Memory B cell (primary cell): ENCODE data around the gene LPIN1.

Source experiments
- ATAC-seq: fragments of 150-1000 bp; cut with Tn5 transposase; 2 replicates; pipeline ENCODE4 v1.10.0; 2021; ENCODE audit warnings: low read depth, mild to moderate bottlenecking, moderate library complexity
- DNase-seq, 2 donors: peaks; one replicate each; pipeline ENCODE4 v3.0.0; 2022; ENCODE audit warnings: low spot score in 2 of 2
- H3K27ac Mint-ChIP-seq: one replicate; pipeline ENCODE4 v1.8.0; 2022; ENCODE audit warnings: mild to moderate bottlenecking, moderate library complexity, mixed read lengths
- H3K27me3 Mint-ChIP-seq: one replicate; pipeline ENCODE4 v1.8.0; 2022; ENCODE audit warnings: mixed read lengths
- H3K36me3 Mint-ChIP-seq: one replicate; pipeline ENCODE4 v1.8.0; 2022; ENCODE audit warnings: mild to moderate bottlenecking, mixed read lengths
- H3K4me1 Mint-ChIP-seq: one replicate; pipeline ENCODE4 v1.8.0; 2022; ENCODE audit warnings: mixed read lengths
- H3K4me3 Mint-ChIP-seq: one replicate; pipeline ENCODE4 v1.8.0; 2022; ENCODE audit warnings: mild to moderate bottlenecking, moderate library complexity, mixed read lengths
- H3K9me3 Mint-ChIP-seq: one replicate; pipeline ENCODE4 v1.8.0; 2022; ENCODE audit warnings: mixed read lengths

Gene LPIN1

GRCh38 chr2:11871421-11871820, 125.0 kb downstream of the LPIN1 start:
- H3K4me1 Mint-ChIP-seq = peaks cover 38% of the 10 kb centered on the region
- DNase-seq = no peak

GRCh38 chr2:11872247-11872947, 126.0 kb downstream of the LPIN1 start:
- H3K9me3 Mint-ChIP-seq = no peaks in the 10 kb centered on the region
- no peaks in the 10 kb centered on the region for H3K27me3 Mint-ChIP-seq
- DNase-seq (no peak), ATAC-seq (peak; percentile 27)
- peak overlapping the region; percentile 62 for H3K27ac Mint-ChIP-seq
- H3K4me3 Mint-ChIP-seq = no peak overlapping the region
- peaks cover 34% of the 10 kb centered on the region for H3K4me1 Mint-ChIP-seq
- peaks cover 2% of the 10 kb centered on the region for H3K36me3 Mint-ChIP-seq

More at GRCh38 chr2:11871421-11871820, 125.0 kb downstream of the LPIN1 start:
- Mint-ChIP-seq H3K9me3 (no peaks in the 10 kb centered on the region), H3K27ac (no peak overlapping the region), H3K36me3 (peaks cover 2% of the 10 kb centered on the region), H3K27me3 (no peaks in the 10 kb centered on the region), H3K4me3 (no peak overlapping the region)
- ATAC-seq = no peak

GRCh38 chr2:11872948-11873269, 126.5 kb downstream of the LPIN1 start:
- Mint-ChIP-seq H3K9me3 (no peaks in the 10 kb centered on the region), H3K4me1 (peaks cover 32% of the 10 kb centered on the region), H3K36me3 (peaks cover 2% of the 10 kb centered on the region), H3K27me3 (no peaks in the 10 kb centered on the region), H3K4me3 (no peak overlapping the region), H3K27ac (peak overlapping the region; percentile 62)
- no peak for DNase-seq
- ATAC-seq = no peak

GRCh38 chr2:11873356-11874154, 127.1 kb downstream of the LPIN1 start:
- DNase-seq = no peak
- ATAC-seq = no peak
- peaks cover 2% of the 10 kb centered on the region for H3K36me3 Mint-ChIP-seq
- H3K9me3 Mint-ChIP-seq = no peaks in the 10 kb centered on the region
- H3K27me3 Mint-ChIP-seq = no peaks in the 10 kb centered on the region
- H3K4me3 Mint-ChIP-seq = peak overlapping the region; percentile 11
- H3K27ac Mint-ChIP-seq = peak overlapping the region; percentile 62
- H3K4me1 Mint-ChIP-seq = peaks cover 32% of the 10 kb centered on the region

GRCh38 chr2:11874861-11875260, 128.4 kb downstream of the LPIN1 start:
- peaks cover 2% of the 10 kb centered on the region for H3K36me3 Mint-ChIP-seq
- DNase-seq (no peak), ATAC-seq (no peak)
- H3K27ac Mint-ChIP-seq = no peak overlapping the region
- H3K4me1 Mint-ChIP-seq = peaks cover 37% of the 10 kb centered on the region
- H3K9me3 Mint-ChIP-seq = no peaks in the 10 kb centered on the region
- no peak overlapping the region for H3K4me3 Mint-ChIP-seq
- no peaks in the 10 kb centered on the region for H3K27me3 Mint-ChIP-seq

GRCh38 chr2:11875481-11875880, 129.0 kb downstream of the LPIN1 start:
- Mint-ChIP-seq H3K27ac (no peak overlapping the region), H3K36me3 (peaks cover 2% of the 10 kb centered on the region)

GRCh38 chr2:11876436-11876835, 130.0 kb downstream of the LPIN1 start:
- ATAC-seq (no peak), DNase-seq (no peak)
- Mint-ChIP-seq H3K9me3 (no peaks in the 10 kb centered on the region), H3K27ac (no peak overlapping the region), H3K36me3 (peaks cover 2% of the 10 kb centered on the region), H3K4me3 (no peak overlapping the region), H3K4me1 (peaks cover 29% of the 10 kb centered on the region), H3K27me3 (no peaks in the 10 kb centered on the region)

More at GRCh38 chr2:11875481-11875880, 129.0 kb downstream of the LPIN1 start:
- Mint-ChIP-seq H3K9me3 (no peaks in the 10 kb centered on the region), H3K4me3 (no peak overlapping the region), H3K4me1 (peaks cover 33% of the 10 kb centered on the region), H3K27me3 (no peaks in the 10 kb centered on the region)
- ATAC-seq (no peak), DNase-seq (no peak)

- H3K4me3 Mint-ChIP-seq = no peak overlapping the region
- H3K36me3 Mint-ChIP-seq = peaks cover 2% of the 10 kb centered on the region
- no peaks in the 10 kb centered on the region for H3K27me3 Mint-ChIP-seq
- no peak for DNase-seq
- peaks cover 29% of the 10 kb centered on the region for H3K4me1 Mint-ChIP-seq
- no peak for ATAC-seq
- H3K9me3 Mint-ChIP-seq = no peaks in the 10 kb centered on the region
- no peak overlapping the region for H3K27ac Mint-ChIP-seq
Measured at GRCh38 chr2:11876889-11877288, 130.5 kb downstream of the LPIN1 start.
